Fibroblast of lung (primary cell): ENCODE measurements around the gene APLF.

ENCODE experiments used
- EZH2 ChIP-seq: IDR thresholded peaks from 2 replicates; pipeline ENCODE4 v1.5.1; 2012; ENCODE audit warnings: low read length, control low read depth, mild to moderate bottlenecking; ENCODE audit errors: missing control alignments
- TF ChIP-seq, protein P1 (sequence below), 2 donors: IDR thresholded peaks in 1 of 2; conservative IDR thresholded peaks in 1 of 2; 1 replicate in 1 of 2; 2 replicates in 1 of 2; pipeline ENCODE4 v1.5.1; 2011 to 2012; ENCODE audit warnings: low read length in 2 of 2, control low read depth in 1 of 2, inconsistent platforms in 1 of 2, low read depth in 1 of 2, mild to moderate bottlenecking in 1 of 2

DNA sequence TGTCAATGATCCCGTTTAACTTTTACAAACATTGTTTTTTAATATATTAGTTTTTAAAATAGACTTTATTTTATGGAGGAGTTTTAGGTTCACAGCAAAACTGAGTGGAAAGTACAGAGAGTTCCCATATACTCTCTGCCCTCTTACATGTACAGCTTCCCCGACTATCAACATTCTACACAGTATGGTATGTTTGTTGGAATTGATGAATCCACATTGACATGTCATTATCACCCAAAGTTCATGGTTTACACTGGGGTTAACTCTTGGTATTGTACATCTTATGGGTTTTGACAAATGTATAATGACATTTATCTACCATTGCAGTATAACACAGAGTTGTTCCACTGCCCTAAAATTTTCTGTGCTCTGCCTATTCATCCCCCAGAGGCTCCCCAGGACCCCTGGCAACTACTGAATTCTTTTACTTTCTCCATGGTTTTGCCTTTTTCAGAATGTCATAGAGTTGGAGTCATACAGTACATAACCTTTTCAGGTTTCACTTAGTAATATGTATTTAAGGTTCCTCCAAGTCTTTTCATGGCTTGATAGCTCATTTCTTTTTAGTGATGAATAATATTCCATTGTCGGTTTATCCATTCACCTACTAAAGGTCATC is 5.5 kb downstream of the APLF start:
- TF ChIP-seq, protein P1, sequence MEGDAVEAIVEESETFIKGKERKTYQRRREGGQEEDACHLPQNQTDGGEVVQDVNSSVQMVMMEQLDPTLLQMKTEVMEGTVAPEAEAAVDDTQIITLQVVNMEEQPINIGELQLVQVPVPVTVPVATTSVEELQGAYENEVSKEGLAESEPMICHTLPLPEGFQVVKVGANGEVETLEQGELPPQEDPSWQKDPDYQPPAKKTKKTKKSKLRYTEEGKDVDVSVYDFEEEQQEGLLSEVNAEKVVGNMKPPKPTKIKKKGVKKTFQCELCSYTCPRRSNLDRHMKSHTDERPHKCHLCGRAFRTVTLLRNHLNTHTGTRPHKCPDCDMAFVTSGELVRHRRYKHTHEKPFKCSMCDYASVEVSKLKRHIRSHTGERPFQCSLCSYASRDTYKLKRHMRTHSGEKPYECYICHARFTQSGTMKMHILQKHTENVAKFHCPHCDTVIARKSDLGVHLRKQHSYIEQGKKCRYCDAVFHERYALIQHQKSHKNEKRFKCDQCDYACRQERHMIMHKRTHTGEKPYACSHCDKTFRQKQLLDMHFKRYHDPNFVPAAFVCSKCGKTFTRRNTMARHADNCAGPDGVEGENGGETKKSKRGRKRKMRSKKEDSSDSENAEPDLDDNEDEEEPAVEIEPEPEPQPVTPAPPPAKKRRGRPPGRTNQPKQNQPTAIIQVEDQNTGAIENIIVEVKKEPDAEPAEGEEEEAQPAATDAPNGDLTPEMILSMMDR (conservative IDR thresholded peaks at IDR 0.05 in 1 of 2, IDR thresholded peaks at IDR 0.05 in 1 of 2; ENCODE audit: low read depth in 1 of 2, low read length in 2 of 2), result no peak
- no peak for TF ChIP-seq EZH2
